ENCODE results near the gene RHEBL1. TPM values are rescaled to one million over a fixed set of nuclear protein-coding genes. Genes with fewer than 3 reads are reported as not detected.

RHEBL1 gene
- total and polyA plus RNA-seq, 4 donors = 0.29 to 1.2 (median 0.36) TPM; not detected in 1

Other genes with a start within 250 kb of the RHEBL1 start
- 10 to 100 TPM; 34.4 to 60.6 TPM for gene DDX23, start 217.8 kb downstream of the RHEBL1 start, total RNA-seq
- gene DDX23, start 217.8 kb downstream of the RHEBL1 start, polyA plus RNA-seq = 10 to 100 TPM; 16.9 to 25.1 TPM
- 1 to 10 TPM; 7.7 to 8.5 TPM for gene RND1, start 204.1 kb downstream of the RHEBL1 start, total RNA-seq
- gene RND1, start 204.1 kb downstream of the RHEBL1 start, polyA plus RNA-seq = 10 to 100 TPM in 1 of 2 donors, 1 to 10 TPM in 1; 8.5 to 16.5 TPM
- gene FKBP11, start 144.5 kb downstream of the RHEBL1 start, total RNA-seq = 10 to 100 TPM; 28.6 to 37.3 TPM
- gene FKBP11, start 144.5 kb downstream of the RHEBL1 start, polyA plus RNA-seq = 100 to 1,000 TPM in 1 of 2 donors, 10 to 100 TPM in 1; 92.5 to 162 TPM
- gene ARF3, start 112.5 kb downstream of the RHEBL1 start, total RNA-seq = 10 to 100 TPM; 17.1 to 21.6 TPM
- gene ARF3, start 112.5 kb downstream of the RHEBL1 start, polyA plus RNA-seq = 10 to 100 TPM; 14.1 to 29.5 TPM
- under 1 TPM in 1 of 2 donors, not detected in 1; 0.08 TPM for gene WNT10B, start 98.2 kb downstream of the RHEBL1 start, total RNA-seq
- under 1 TPM in 1 of 2 donors, not detected in 1; 0.05 TPM for gene WNT10B, start 98.2 kb downstream of the RHEBL1 start, polyA plus RNA-seq
- not detected for gene WNT1, start 91.7 kb downstream of the RHEBL1 start, total RNA-seq
- not detected for gene WNT1, start 91.7 kb downstream of the RHEBL1 start, polyA plus RNA-seq
- gene DDN, start 70.6 kb downstream of the RHEBL1 start, total RNA-seq = under 1 TPM in 1 of 2 donors, not detected in 1; 0.09 TPM
- not detected for gene DDN, start 70.6 kb downstream of the RHEBL1 start, polyA plus RNA-seq
- 10 to 100 TPM; 18.3 to 23.4 TPM for gene PRKAG1, start 51.2 kb downstream of the RHEBL1 start, total RNA-seq
- 10 to 100 TPM; 15.5 to 31.5 TPM for gene PRKAG1, start 51.2 kb downstream of the RHEBL1 start, polyA plus RNA-seq
- 10 to 100 TPM; 39.6 to 53.8 TPM for gene KMT2D, start 9.2 kb downstream of the RHEBL1 start, total RNA-seq
- gene KMT2D, start 9.2 kb downstream of the RHEBL1 start, polyA plus RNA-seq = 10 to 100 TPM in 1 of 2 donors, 1 to 10 TPM in 1; 4.5 to 10.3 TPM
- under 1 TPM; 0.08 to 0.09 TPM for gene DHH, start 24.8 kb upstream of the RHEBL1 start, total RNA-seq
- gene DHH, start 24.8 kb upstream of the RHEBL1 start, polyA plus RNA-seq = under 1 TPM in 1 of 2 donors, not detected in 1; 0.09 TPM
- gene LMBR1L, start 40.9 kb upstream of the RHEBL1 start, total RNA-seq = 10 to 100 TPM; 13.0 to 23.7 TPM
- 10 to 100 TPM in 1 of 2 donors, 1 to 10 TPM in 1; 9.3 to 10.5 TPM for gene LMBR1L, start 40.9 kb upstream of the RHEBL1 start, polyA plus RNA-seq
- 1,000 to 10,000 TPM in 1 of 2 donors, 100 to 1,000 TPM in 1; 161 to 1,268 TPM for gene TUBA1B, start 61.4 kb upstream of the RHEBL1 start, total RNA-seq
- 100 to 1,000 TPM; 125 to 325 TPM for gene TUBA1B, start 61.4 kb upstream of the RHEBL1 start, polyA plus RNA-seq
- 10 to 100 TPM; 14.8 to 28.0 TPM for gene TUBA1A, start 119.1 kb upstream of the RHEBL1 start, total RNA-seq
- 10 to 100 TPM in 1 of 2 donors, 1 to 10 TPM in 1; 4.2 to 17.5 TPM for gene TUBA1A, start 119.1 kb upstream of the RHEBL1 start, polyA plus RNA-seq
- 100 to 1,000 TPM; 102 to 103 TPM for gene TUBA1C, start 195.1 kb upstream of the RHEBL1 start, total RNA-seq
- 100 to 1,000 TPM in 1 of 2 donors, 10 to 100 TPM in 1; 54.6 to 162 TPM for gene TUBA1C, start 195.1 kb upstream of the RHEBL1 start, polyA plus RNA-seq
- gene PRPH, start 225.2 kb upstream of the RHEBL1 start, total RNA-seq = not detected
- under 1 TPM in 1 of 2 donors, not detected in 1; 0.05 TPM for gene PRPH, start 225.2 kb upstream of the RHEBL1 start, polyA plus RNA-seq